Neuron (in vitro differentiated cells): ENCODE results near the gene EPS8.
A peak's percentile ranks its signal among the peaks of the same experiment; 100 is the strongest.

Experiments used
- H2AFZ ChIP-seq: one replicate; pipeline ENCODE4 v1.6.1; 2013; ENCODE audit warnings: low read depth, mild to moderate bottlenecking, inconsistent platforms, low read length, moderate library complexity
- H3K27me3 ChIP-seq: one replicate; pipeline ENCODE4 v1.6.1; 2013; ENCODE audit warnings: low read length; ENCODE audit not compliant: insufficient read depth
- H3K36me3 ChIP-seq: one replicate; pipeline ENCODE4 v1.6.1; 2013; ENCODE audit warnings: low read length; ENCODE audit not compliant: insufficient read depth
- H3K4me1 ChIP-seq: one replicate; pipeline ENCODE4 v1.6.1; 2013; ENCODE audit warnings: low read length; ENCODE audit not compliant: insufficient read depth
- H3K4me3 ChIP-seq: 2 replicates; pipeline ENCODE4 v1.5.1; 2013; ENCODE audit warnings: mild to moderate bottlenecking, low read length, moderate library complexity
- H3K9me3 ChIP-seq: one replicate; pipeline ENCODE4 v1.6.1; 2013; ENCODE audit warnings: low read length

Gene EPS8

DNA sequence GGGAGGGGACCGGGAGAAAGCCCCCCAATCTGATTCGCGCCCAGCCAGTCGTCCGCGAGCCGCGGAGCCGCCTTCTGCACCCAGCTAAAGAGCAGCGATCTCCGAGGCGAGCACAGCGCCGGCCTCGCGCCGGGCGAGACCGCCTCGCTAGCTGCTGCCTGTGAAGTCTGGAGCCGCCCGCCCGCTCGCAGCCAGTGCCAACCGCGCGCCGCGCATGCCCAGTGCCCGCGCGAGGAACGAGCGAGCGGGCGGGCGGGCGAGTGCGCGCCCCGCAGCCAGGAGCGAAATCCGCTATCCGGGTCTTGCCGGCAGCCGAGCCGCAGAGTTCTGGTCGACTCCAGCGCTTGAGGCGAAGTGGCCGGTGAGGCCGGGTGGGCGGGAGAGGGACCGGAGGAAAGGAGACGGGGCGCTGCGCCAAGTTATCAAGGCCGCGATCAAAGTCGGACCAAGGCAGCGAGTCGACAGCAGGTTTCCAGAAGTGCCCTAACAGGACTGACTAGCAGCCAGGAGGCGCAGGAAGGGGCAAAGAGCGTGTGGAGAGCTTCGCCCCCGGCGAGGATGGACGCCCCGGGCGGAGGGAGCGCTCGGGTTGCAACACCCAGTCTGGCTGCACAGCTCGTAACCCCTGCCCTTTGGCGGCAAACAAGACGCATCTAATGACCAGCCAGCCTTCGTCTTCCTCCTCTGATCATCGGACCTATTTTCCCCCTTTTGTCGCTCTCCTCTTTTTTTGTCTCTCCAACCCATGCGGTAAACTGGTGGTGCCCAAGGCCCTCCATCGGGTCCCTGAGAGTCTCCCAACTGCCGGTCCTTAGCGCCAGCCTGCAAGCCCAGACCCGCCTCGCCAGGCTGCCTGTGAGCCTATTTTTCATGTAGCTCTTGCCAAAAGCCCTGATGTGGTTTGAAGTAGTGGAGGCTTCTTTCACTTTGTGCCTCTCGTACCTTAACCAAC is at the start of gene EPS8:
TSS of gene EPS8 (minus strand) at position 169 of the 952 bp plus-strand sequence. CDS start 106,437 bp downstream, outside the sequence.
- Histone ChIP-seq H3K27me3 (no peaks in the 10 kb centered on the region), H3K4me1 (peaks cover 10% of the 10 kb centered on the region), H3K4me3 (peak within 1 kb of the TSS; percentile 66), H3K36me3 (no peaks in the 10 kb centered on the region), H3K9me3 (peaks cover 5% of the 10 kb centered on the region), H2AFZ (peak within 1 kb of the TSS; percentile 82)

DNA sequence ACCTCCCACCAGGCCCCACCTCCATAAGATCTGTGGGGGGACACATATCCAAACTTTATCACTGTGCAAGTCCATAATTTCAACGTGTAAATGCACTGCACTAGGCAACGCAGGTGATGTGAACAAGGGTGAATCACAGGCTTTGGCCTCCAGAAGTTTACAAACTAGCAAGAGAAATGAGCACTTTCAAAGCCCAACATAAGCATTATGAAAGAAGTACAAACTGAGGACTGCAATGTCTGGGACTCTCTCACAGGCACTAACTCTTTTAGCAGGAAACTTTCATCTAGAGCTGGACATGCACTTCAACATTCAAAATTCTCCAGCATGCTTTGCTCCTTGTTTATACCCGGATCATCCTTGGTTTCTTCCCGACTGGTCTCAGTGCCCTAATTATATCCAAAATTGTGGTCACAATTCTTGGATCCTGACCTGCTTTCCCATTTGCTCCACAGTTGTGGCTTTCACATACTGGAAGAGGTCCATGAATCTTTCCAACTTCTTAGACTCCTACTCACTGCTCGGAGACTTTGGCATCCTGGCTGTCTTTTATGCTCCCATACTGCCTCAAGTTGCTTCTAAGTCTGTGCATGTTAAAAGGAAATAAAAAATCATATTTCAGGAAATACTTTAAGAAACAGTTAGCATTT is 48.1 kb upstream of the EPS8 start:
- Histone ChIP-seq H3K36me3 (no peaks in the 10 kb centered on the region), H3K9me3 (peaks cover 2% of the 10 kb centered on the region), H3K4me1 (peaks cover 18% of the 10 kb centered on the region), H2AFZ (no peak overlapping the region), H3K4me3 (no peak overlapping the region), H3K27me3 (no peaks in the 10 kb centered on the region)

DNA sequence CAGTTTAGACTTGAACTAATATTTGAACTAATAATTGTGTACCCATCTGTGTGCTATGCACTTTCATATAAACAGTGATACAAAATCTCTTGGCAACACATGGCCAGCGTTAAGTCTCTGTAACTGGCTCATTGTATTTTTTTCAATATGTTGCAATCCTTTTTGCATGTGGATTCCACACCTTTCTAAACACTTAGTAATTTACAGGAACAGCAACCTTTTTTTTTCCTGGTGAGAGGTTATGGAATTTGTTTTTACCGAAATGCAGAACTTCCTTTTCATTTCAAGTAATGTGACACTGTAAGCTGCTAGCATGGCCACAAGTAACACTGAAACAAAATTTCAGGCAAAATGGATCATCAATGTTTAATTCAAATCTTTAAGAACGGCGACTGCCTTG is 45.4 kb upstream of the EPS8 start:
- H2AFZ ChIP-seq, result no peak overlapping the region
- H3K27me3 ChIP-seq, result no peaks in the 10 kb centered on the region
- no peak overlapping the region for H3K4me3 ChIP-seq
- peaks cover 11% of the 10 kb centered on the region for H3K4me1 ChIP-seq
- peaks cover 2% of the 10 kb centered on the region for H3K9me3 ChIP-seq
- H3K36me3 ChIP-seq, result no peaks in the 10 kb centered on the region

GRCh38 chr12:15831315-15831978 is 42.3 kb upstream of the EPS8 start:
- Histone ChIP-seq H3K9me3 (no peaks in the 10 kb centered on the region), H3K27me3 (no peaks in the 10 kb centered on the region), H3K4me3 (no peak overlapping the region), H3K36me3 (no peaks in the 10 kb centered on the region), H2AFZ (no peak overlapping the region), H3K4me1 (no peaks in the 10 kb centered on the region)

GRCh38 chr12:15830538-15830937 is 41.4 kb upstream of the EPS8 start:
- H3K4me3 ChIP-seq, result no peak overlapping the region

GRCh38 chr12:15829949-15830348 is 40.8 kb upstream of the EPS8 start:
- Histone ChIP-seq H3K27me3 (no peaks in the 10 kb centered on the region), H3K36me3 (no peaks in the 10 kb centered on the region), H2AFZ (no peak overlapping the region), H3K4me3 (no peak overlapping the region), H3K4me1 (no peaks in the 10 kb centered on the region), H3K9me3 (no peaks in the 10 kb centered on the region)

More at GRCh38 chr12:15830538-15830937, 41.4 kb upstream of the EPS8 start:
- Histone ChIP-seq H2AFZ (no peak overlapping the region), H3K36me3 (no peaks in the 10 kb centered on the region), H3K4me1 (no peaks in the 10 kb centered on the region), H3K9me3 (no peaks in the 10 kb centered on the region), H3K27me3 (no peaks in the 10 kb centered on the region)

- no peak overlapping the region for H3K4me3 ChIP-seq
- no peak overlapping the region for H2AFZ ChIP-seq
- H3K9me3 ChIP-seq, result no peaks in the 10 kb centered on the region
Measured at GRCh38 chr12:15829255-15829654, 40.1 kb upstream of the EPS8 start.

GRCh38 chr12:15827136-15827535 is 37.9 kb upstream of the EPS8 start:
- Histone ChIP-seq H3K9me3 (no peaks in the 10 kb centered on the region), H3K36me3 (no peaks in the 10 kb centered on the region), H2AFZ (no peak overlapping the region), H3K27me3 (no peaks in the 10 kb centered on the region), H3K4me3 (no peak overlapping the region), H3K4me1 (no peaks in the 10 kb centered on the region)

More at GRCh38 chr12:15829255-15829654, 40.1 kb upstream of the EPS8 start:
- no peaks in the 10 kb centered on the region for H3K27me3 ChIP-seq
- no peaks in the 10 kb centered on the region for H3K4me1 ChIP-seq
- no peaks in the 10 kb centered on the region for H3K36me3 ChIP-seq

GRCh38 chr12:15824516-15824915 is 35.3 kb upstream of the EPS8 start:
- no peaks in the 10 kb centered on the region for H3K36me3 ChIP-seq
- H3K27me3 ChIP-seq, result no peaks in the 10 kb centered on the region
- no peaks in the 10 kb centered on the region for H3K9me3 ChIP-seq
- no peak overlapping the region for H2AFZ ChIP-seq
- H3K4me1 ChIP-seq, result no peaks in the 10 kb centered on the region
- H3K4me3 ChIP-seq, result no peak overlapping the region

- Histone ChIP-seq H3K4me3 (no peak overlapping the region), H3K27me3 (no peaks in the 10 kb centered on the region), H3K9me3 (no peaks in the 10 kb centered on the region)
Measured at GRCh38 chr12:15823360-15824128, 34.4 kb upstream of the EPS8 start.

DNA sequence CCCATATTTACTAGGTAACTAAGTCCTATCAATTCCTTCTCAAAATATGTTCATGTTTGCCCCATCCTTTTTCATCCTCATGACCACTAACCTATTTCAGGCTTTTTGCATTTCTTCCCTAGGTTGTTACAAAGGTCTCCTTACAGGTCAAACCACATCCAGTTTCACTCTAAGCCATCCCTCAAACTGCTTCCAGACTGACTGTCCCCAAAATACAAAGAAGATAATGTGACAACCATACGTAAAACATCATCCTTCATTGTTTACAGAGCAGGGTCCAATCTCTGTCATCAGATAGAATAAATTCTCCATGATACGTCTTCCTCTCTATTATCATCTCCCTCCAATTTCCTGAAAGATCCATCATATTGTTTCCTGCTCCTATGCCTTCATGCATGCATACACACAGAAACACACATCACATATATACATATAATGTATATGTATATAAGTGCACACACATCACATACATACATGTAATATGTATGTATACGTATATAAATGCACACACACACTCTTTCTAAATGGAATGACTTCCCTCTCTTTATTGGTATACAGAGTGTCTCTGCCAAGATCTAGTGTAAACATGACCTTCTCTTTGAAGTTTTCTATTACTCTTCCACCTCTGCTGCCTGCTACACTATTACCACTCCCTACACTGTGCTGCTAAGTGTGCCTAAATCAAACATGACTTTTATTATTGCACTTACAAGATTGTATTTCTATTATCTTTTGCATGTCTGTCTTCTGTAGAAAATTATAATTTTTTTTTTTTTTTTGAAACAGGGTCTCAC is 30.7 kb upstream of the EPS8 start:
- Histone ChIP-seq H3K27me3 (no peaks in the 10 kb centered on the region), H3K4me3 (no peak overlapping the region), H3K4me1 (no peaks in the 10 kb centered on the region), H3K9me3 (peaks cover 2% of the 10 kb centered on the region), H2AFZ (no peak overlapping the region), H3K36me3 (no peaks in the 10 kb centered on the region)

More at GRCh38 chr12:15823360-15824128, 34.4 kb upstream of the EPS8 start:
- Histone ChIP-seq H2AFZ (no peak overlapping the region), H3K4me1 (no peaks in the 10 kb centered on the region), H3K36me3 (no peaks in the 10 kb centered on the region)

DNA sequence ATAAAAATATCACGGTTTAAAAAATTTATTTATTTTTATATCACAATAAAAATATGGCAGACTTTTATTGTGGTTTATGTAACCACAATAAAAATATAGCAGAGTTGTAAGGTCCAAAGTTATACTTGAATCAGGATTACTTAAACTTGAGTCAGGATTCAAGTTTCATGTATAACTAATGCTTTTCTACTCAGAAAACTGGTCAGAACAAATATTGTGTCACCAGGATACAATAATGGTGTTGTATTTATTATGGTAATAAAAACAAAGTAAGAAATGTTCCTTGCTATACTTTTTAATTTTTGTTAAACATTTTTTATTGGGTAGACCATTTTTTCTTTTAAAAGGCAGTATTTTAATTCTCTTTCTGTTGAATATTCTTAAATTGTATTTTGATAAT is 29.2 kb upstream of the EPS8 start:
- Histone ChIP-seq H3K4me3 (no peak overlapping the region), H2AFZ (no peak overlapping the region), H3K4me1 (no peaks in the 10 kb centered on the region), H3K9me3 (peaks cover 2% of the 10 kb centered on the region), H3K36me3 (no peaks in the 10 kb centered on the region), H3K27me3 (no peaks in the 10 kb centered on the region)
